Heart left ventricle (tissue), 16 donors: ENCODE data around the gene ARHGAP44. TPM values are rescaled to one million over a fixed set of nuclear protein-coding genes. Genes with fewer than 3 reads are reported as not detected.
A peak's percentile ranks its signal among the peaks of the same experiment; 100 is the strongest.

Experiments used
- ATAC-seq, 4 donors: fragments of 200-7000 bp; cut with Tn5 transposase; one replicate each; pipeline ENCODE4 v1.9.1; 2020 to 2022; ENCODE audit warnings: moderate library complexity in 4 of 4, mild to moderate bottlenecking in 3 of 4, moderate number of reproducible peaks in 1 of 4
- DNase-seq, 5 donors: peaks; one replicate each; pipeline ENCODE4 v3.0.0-alpha.2; 2020
- H3K27ac ChIP-seq, 12 donors: fragments of 200-600 bp; sonication (generic) in 4 of 12; one replicate each; pipeline versions ENCODE4 v1.5.0 to v1.8.0; 2016 to 2022; ENCODE audit warnings: mild to moderate bottlenecking in 2 of 12
- H3K27me3 ChIP-seq, 9 donors: fragments of 200-600 bp; sonication (generic) in 2 of 9; one replicate each; pipeline versions ENCODE4 v1.5.1 to v1.8.0; 2016 to 2022; ENCODE audit warnings: mild to moderate bottlenecking in 3 of 9
- H3K36me3 ChIP-seq, 9 donors: fragments of 200-600 bp; sonication (generic) in 2 of 9; one replicate each; pipeline versions ENCODE4 v1.5.0 to v1.8.0; 2018 to 2022; ENCODE audit warnings: mild to moderate bottlenecking in 2 of 9
- H3K4me1 ChIP-seq, 12 donors: fragments of 200-600 bp; sonication (generic) in 4 of 12; one replicate each; pipeline versions ENCODE4 v1.5.0 to v1.8.0; 2016 to 2022; ENCODE audit warnings: mild to moderate bottlenecking in 3 of 12
- H3K4me3 ChIP-seq, 12 donors: fragments of 200-600 bp; sonication (generic) in 4 of 12; one replicate each; pipeline versions ENCODE4 v1.5.0 to v1.8.0; 2017 to 2022; ENCODE audit warnings: mild to moderate bottlenecking in 9 of 12, moderate library complexity in 4 of 12
- H3K9me3 ChIP-seq, 12 donors: fragments of 200-600 bp; sonication (generic) in 4 of 12; one replicate each; pipeline versions ENCODE4 v1.5.0 to v1.8.0; 2016 to 2022; ENCODE audit warnings: mild to moderate bottlenecking in 1 of 12
- CTCF ChIP-seq, 12 donors: fragments of 200-600 bp; sonication (generic) in 4 of 12; IDR thresholded peaks; one replicate each; pipeline versions ENCODE4 v1.5.0 to v1.8.0; 2018 to 2022; ENCODE audit warnings: antibody characterized with exemption in 12 of 12, mild to moderate bottlenecking in 5 of 12
- POLR2A ChIP-seq, 2 donors: fragments of 450-650 bp; IDR thresholded peaks; one replicate each; pipeline ENCODE4 v1.6.1; 2017; ENCODE audit warnings: antibody characterized with exemption in 2 of 2, mild to moderate bottlenecking in 2 of 2, moderate library complexity in 2 of 2
- WGBS, 4 donors: extraction: QIAGEN DNeasy Blood & Tissue Kit in 2 of 4; methylation state at CpG; one replicate each; pipeline versions ENCODE4 v1.1.5 to v1.1.7; 2013 to 2018; 5-methylcytosine and 5-hydroxymethylcytosine counted together
- intact Hi-C, 10 donors: fragments of 100-400 bp; cut with DNase I; formaldehyde crosslinking; loops; one replicate each; pipeline versions ENCODE4 v1.11.1 to v1.14.2; 2022
- polyA plus RNA-seq, 2 donors: library from polyadenylated mRNA; stranded (reverse); fragments of 200-250 nt; gene quantifications; one replicate each; pipeline ENCODE4 v1.2.3, GENCODE V29; 2013
- total RNA-seq, 9 donors: library from RNA; depleted of rRNA in 2 of 9; stranded (reverse); fragments of >200 nt in 2 of 9; fragmentation: NEBNext Ultra II Directional in 3 of 9; extraction: Animal tissue kit (Norgen Biotek cat#: 25700) in 3 of 9; gene quantifications; one replicate each; pipeline versions ENCODE4 v1.1.0 to v1.2.4, GENCODE V29; 2016 to 2023
- donor health status: ischemic (EF 13 %, LVEDD 7.1; RV severe dilation, severe dysfunction).
- donor health status: healthy with polysubstance abuse.
- donor health status: DM: no; HTN: yes; CAD: no.
- donor health status: DM: no; HTN: no; CAD: no.
- donor health status: ischemic (EF 25% LVEDD 6.9; RV normal size, moderate dysfunction).
- donor health status: ischemic (EF 25% LVEDD 5.7; RV mildly dilated, moderate dysfunction).
- donor health status: healthy.
- donor health status: DM: yes; HTN: yes; CAD: no.
- donor health status: ischemic (EF 35%, LVEDD 5.7; RV mildly dilated, moderate dysfunction).
- donor health status: nonischemic (EF 11% LVEDD 7.7; RV severe dilation, severe dysfunction).
- donor health status: DM: yes; HTN: yes; CAD: no.
- donor health status: PGD.
- donor health status: ischemic (EF 29% LVEDD 5.4; RV normal size, mild dysfunction).
- donor health status: nonischemic (EF 23%, LVEDD 6.1; RV moderate dilation, normal function).

The ARHGAP44 gene
- total and polyA plus RNA-seq, 11 donors: 4.3 to 15.7 (median 8.6) TPM

GRCh38 chr17:12947047-12947446 lies 157.7 kb downstream of the ARHGAP44 start:
- no peak for ATAC-seq
- Histone ChIP-seq H3K9me3 (no peaks in the 10 kb centered on the region), H3K4me3 (no peak overlapping the region), H3K36me3 (peaks cover 0 to 37% (median 4%) of the 10 kb centered on the region in 9 donors), H3K4me1 (no peaks in the 10 kb centered on the region), H3K27me3 (no peaks in the 10 kb centered on the region), H3K27ac (no peak overlapping the region)
- WGBS, 4 donors: 69 to 94% (median 90%) methylated on average over 4 of the region's 4 CpGs
- no peak for DNase-seq
- TF ChIP-seq CTCF (IDR thresholded peaks at IDR 0.05): no peak
- no peak for TF ChIP-seq POLR2A (IDR thresholded peaks at IDR 0.05)
- intact Hi-C loops: loop anchor here in 1 of 10 donors (10.0 kb wide), 1 partner anchor 58 kb away; no protein-coding TSS in a partner anchor

- Histone ChIP-seq H3K9me3 (peaks cover 0 to 6% (median 0%) of the 10 kb centered on the region in 12 donors), H3K27me3 (no peaks in the 10 kb centered on the region), H3K4me1 (no peaks in the 10 kb centered on the region), H3K27ac (no peak overlapping the region), H3K4me3 (no peak overlapping the region), H3K36me3 (peaks cover 0 to 50% (median 11%) of the 10 kb centered on the region in 9 donors)
- TF ChIP-seq CTCF (IDR thresholded peaks at IDR 0.05) (no peak), POLR2A (IDR thresholded peaks at IDR 0.05) (no peak)
- WGBS, 4 donors: 78 to 88% (median 82%) methylated on average over 4 of the region's 4 CpGs
- no peak for DNase-seq
- intact Hi-C loops: no loop called here
- peak; percentile 55 to 84 (median 69) for ATAC-seq
Measured at GRCh38 chr17:12952012-12952411, 162.7 kb downstream of the ARHGAP44 start.

- DNase-seq: no peak
- intact Hi-C loops: no loop called here
Measured at GRCh38 chr17:12953156-12953555, 163.9 kb downstream of the ARHGAP44 start.

DNA sequence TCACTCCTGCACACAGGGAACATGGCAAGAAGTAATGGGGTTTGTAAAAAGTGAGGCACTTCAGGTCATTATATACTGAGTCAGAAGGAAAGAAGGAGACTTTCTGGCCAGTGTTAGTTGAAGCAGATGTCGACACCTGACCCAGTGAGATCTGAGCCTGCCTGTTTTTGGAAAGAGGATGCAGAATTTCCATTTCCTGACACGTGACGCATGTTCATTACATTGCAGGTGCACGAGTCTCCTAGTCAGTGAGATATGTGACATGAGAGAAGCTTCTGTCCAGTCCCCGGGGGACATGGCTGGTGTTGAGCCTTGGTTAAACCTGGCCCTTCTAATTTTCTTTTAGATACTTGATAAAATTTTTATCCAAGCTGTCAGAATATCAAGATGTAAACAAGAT lies 166.2 kb downstream of the ARHGAP44 start:
- Histone ChIP-seq H3K36me3 (peaks cover 0 to 39% (median 6%) of the 10 kb centered on the region in 9 donors), H3K4me1 (no peaks in the 10 kb centered on the region), H3K27me3 (no peaks in the 10 kb centered on the region), H3K4me3 (no peak overlapping the region), H3K9me3 (peaks cover 0 to 16% (median 0%) of the 10 kb centered on the region in 12 donors), H3K27ac (no peak overlapping the region)
- WGBS, 4 donors: 79 to 87% (median 80%) methylated on average over 5 of the region's 5 CpGs
- intact Hi-C loops: no loop called here
- DNase-seq: no peak
- no peak for TF ChIP-seq POLR2A (IDR thresholded peaks at IDR 0.05)
- TF ChIP-seq CTCF (IDR thresholded peaks at IDR 0.05): no peak
- no peak for ATAC-seq

More at GRCh38 chr17:12953156-12953555, 163.9 kb downstream of the ARHGAP44 start:
- Histone ChIP-seq H3K27ac (no peak overlapping the region), H3K9me3 (peaks cover 0 to 13% (median 0%) of the 10 kb centered on the region in 12 donors), H3K27me3 (no peaks in the 10 kb centered on the region), H3K4me1 (no peaks in the 10 kb centered on the region), H3K36me3 (peaks cover 0 to 48% (median 8%) of the 10 kb centered on the region in 9 donors), H3K4me3 (no peak overlapping the region)
- no peak for ATAC-seq
- no peak for TF ChIP-seq CTCF (IDR thresholded peaks at IDR 0.05)
- no peak for TF ChIP-seq POLR2A (IDR thresholded peaks at IDR 0.05)
- WGBS, 4 donors: 94 to 95% (median 94%) methylated on average over 13 of the region's 13 CpGs
